HCT116 (cell line): ENCODE results near the gene GRIP2. TPM values are rescaled to one million over a fixed set of nuclear protein-coding genes. Genes with fewer than 3 reads are reported as not detected.
A peak's percentile ranks its signal among the peaks of the same experiment; 100 is the strongest.

ENCODE experiments used
- ATAC-seq: fragments of 200-7000 bp; cut with Tn5 transposase; 2 replicates; pipeline ENCODE4 v1.9.1; 2020; ENCODE audit warnings: mild to moderate bottlenecking, moderate library complexity
- BruUV-seq: library from RNA; stranded (reverse); fragments of 400-500 nt; replicated peaks from 2 replicates; lab custom pipeline; 2021; lab: Mats Ljungman, UMichigan
- CTCF ChIA-PET: fragments of 300-600 bp; sonication (Branson Sonifier 250); formaldehyde crosslinking; loops from one replicate; lab custom pipeline; 2021; ENCODE audit warnings: antibody characterized with exemption; lab: Charles Lee
- POLR2A ChIA-PET: fragments of 300-600, 350-600 bp; sonication (Branson Sonifier 250); formaldehyde crosslinking; loops from one replicate; lab custom pipeline; 2021; ENCODE audit warnings: antibody characterized with exemption; lab: Charles Lee
- RAD21 ChIA-PET, 2 experiments: fragments of 300-600 bp; sonication (Branson Sonifier 250); formaldehyde crosslinking; loops; one replicate each; lab custom pipeline; 2023; ENCODE audit warnings: low total read pairs in 2 of 2; ENCODE audit not compliant: uncharacterized antibody in 2 of 2, unreplicated experiment in 2 of 2, low non-redundant PET in 1 of 2; lab: Charles Lee
- DNase-seq: peaks from one replicate; pipeline ENCODE4 v3.0.0-alpha.2; 2010; ENCODE audit warnings: low read depth, low spot score
- H2AFZ ChIP-seq: fragments of 200-600 bp; shearing (Covaris generic), sonication (generic); 2 replicates; pipeline ENCODE4 v1.6.1; 2017; ENCODE audit warnings: low read depth, mixed run types, mixed read lengths, antibody characterized with exemption, low read length; ENCODE audit not compliant: poor library complexity, severe bottlenecking
- H3K27ac ChIP-seq: 2 replicates; pipeline ENCODE4 v1.5.1; 2012; ENCODE audit warnings: low read depth, low read length
- H3K27me3 ChIP-seq: fragments of 200-600 bp; sonication (generic); 2 replicates; pipeline ENCODE4 v1.6.1; 2016; ENCODE audit warnings: mixed run types, low read length, mixed read lengths; ENCODE audit not compliant: insufficient read depth
- H3K36me3 ChIP-seq, 2 experiments: fragments of 200-500 bp in 1 of 2; fragments of 200-600 bp in 1 of 2; sonication (Bioruptor generic) in 1 of 2; sonication (generic) in 1 of 2; 2 replicates each; pipeline versions ENCODE4 v1.5.1 to v1.6.1; 2014 to 2016; ENCODE audit warnings: low read length in 2 of 2, inconsistent platforms in 1 of 2, mixed read lengths in 1 of 2, mixed run types in 1 of 2; ENCODE audit not compliant: insufficient read depth in 2 of 2, control insufficient read depth in 1 of 2
- H3K4me1 ChIP-seq, 2 experiments: fragments of 200-600 bp in 1 of 2; sonication (generic) in 1 of 2; 2 replicates each; pipeline versions ENCODE4 v1.5.1 to v1.6.1; 2012 to 2017; ENCODE audit warnings: low read length in 2 of 2, inconsistent platforms in 1 of 2, mild to moderate bottlenecking in 1 of 2, mixed read lengths in 1 of 2, mixed run types in 1 of 2, moderate library complexity in 1 of 2; ENCODE audit not compliant: insufficient read depth in 2 of 2, control insufficient read depth in 1 of 2
- H3K4me2 ChIP-seq: fragments of 200-600 bp; sonication (generic); 2 replicates; pipeline ENCODE4 v1.6.1; 2017; ENCODE audit warnings: mixed run types, low read length, mixed read lengths
- H3K4me3 ChIP-seq, 2 experiments: fragments of 200-600 bp in 1 of 2; sonication (generic) in 1 of 2; replicated peaks in 1 of 2; 2 replicates each; pipeline ENCODE4 v1.5.1; 2011 to 2016; ENCODE audit warnings: low read length in 2 of 2, control low read depth in 1 of 2, low read depth in 1 of 2, mild to moderate bottlenecking in 1 of 2, mixed read lengths in 1 of 2, mixed run types in 1 of 2
- H3K79me2 ChIP-seq: fragments of 200-600 bp; sonication (generic); 2 replicates; pipeline ENCODE4 v1.6.1; 2017; ENCODE audit warnings: mild to moderate bottlenecking, mixed run types, low read length, moderate library complexity, mixed read lengths; ENCODE audit not compliant: insufficient read depth
- H3K9ac ChIP-seq: fragments of 200-600 bp; sonication (generic); 2 replicates; pipeline ENCODE4 v1.6.1; 2016; ENCODE audit warnings: low read length, mixed read lengths
- H3K9me2 ChIP-seq: fragments of 200-600 bp; sonication (generic), shearing (Covaris generic); 2 replicates; pipeline ENCODE4 v1.6.1; 2017; ENCODE audit warnings: mixed run types, mild to moderate bottlenecking, moderate library complexity; ENCODE audit not compliant: insufficient read depth
- H3K9me3 ChIP-seq, 2 experiments: fragments of 200-500 bp in 1 of 2; fragments of 200-600 bp in 1 of 2; sonication (Bioruptor generic) in 1 of 2; sonication (generic) in 1 of 2; 2 replicates each; pipeline ENCODE4 v1.6.1; 2014 to 2017; ENCODE audit warnings: low read length in 2 of 2, mixed read lengths in 2 of 2, inconsistent platforms in 1 of 2, low read depth in 1 of 2, mild to moderate bottlenecking in 1 of 2, mixed run types in 1 of 2, moderate library complexity in 1 of 2; ENCODE audit not compliant: control insufficient read depth in 1 of 2, insufficient read depth in 1 of 2
- H4K20me1 ChIP-seq: fragments of 200-600 bp; sonication (generic), shearing (Covaris generic); 2 replicates; pipeline ENCODE4 v1.6.1; 2017; ENCODE audit warnings: mixed run types, mild to moderate bottlenecking, moderate library complexity; ENCODE audit not compliant: insufficient read depth
- CBX3 ChIP-seq: IDR thresholded peaks from 2 replicates; pipeline ENCODE4 v1.6.1; 2012; ENCODE audit warnings: low read depth
- CEBPB ChIP-seq: IDR thresholded peaks from 2 replicates; pipeline ENCODE4 v1.6.1; 2012; ENCODE audit warnings: low read depth
- ELF1 ChIP-seq: IDR thresholded peaks from 2 replicates; pipeline ENCODE4 v1.6.1; 2012; ENCODE audit warnings: low read depth, borderline replicate concordance
- FOSL1 ChIP-seq: IDR thresholded peaks from 2 replicates; pipeline ENCODE4 v1.6.1; 2012; ENCODE audit warnings: low read depth
- JUND ChIP-seq: IDR thresholded peaks from 2 replicates; pipeline ENCODE4 v1.6.1; 2012
- POLR2A ChIP-seq: IDR thresholded peaks from 2 replicates; pipeline ENCODE4 v1.7.0; 2011; ENCODE audit warnings: borderline replicate concordance; ENCODE audit not compliant: insufficient read depth, insufficient read length; ENCODE audit errors: extremely low read depth
- POLR2AphosphoS5 ChIP-seq: IDR thresholded peaks from 2 replicates; pipeline ENCODE4 v1.6.1; 2011; ENCODE audit warnings: mild to moderate bottlenecking, low read depth, low read length, moderate library complexity
- RAD21 ChIP-seq: IDR thresholded peaks from 2 replicates; pipeline ENCODE4 v1.6.1; 2012; ENCODE audit warnings: low read depth, mild to moderate bottlenecking
- SIN3A ChIP-seq: IDR thresholded peaks from 2 replicates; pipeline ENCODE4 v1.6.1; 2012; ENCODE audit warnings: low read depth
- SP1 ChIP-seq: IDR thresholded peaks from 2 replicates; pipeline ENCODE4 v1.6.1; 2012; ENCODE audit warnings: low read depth
- YY1 ChIP-seq: IDR thresholded peaks from 2 replicates; pipeline ENCODE4 v1.6.1; 2011; ENCODE audit warnings: low read length, low read depth, moderate library complexity, mild to moderate bottlenecking; ENCODE audit not compliant: insufficient replicate concordance; ENCODE audit errors: extremely low read depth
- ZBTB33 ChIP-seq: IDR thresholded peaks from 2 replicates; pipeline ENCODE4 v1.6.1; 2011; ENCODE audit warnings: mild to moderate bottlenecking, low read length, moderate library complexity; ENCODE audit not compliant: insufficient replicate concordance; ENCODE audit errors: extremely low read depth
- ZNF274 ChIP-seq: fragments of 200-500 bp; sonication (Bioruptor generic); IDR thresholded peaks from 2 replicates; pipeline ENCODE4 v1.6.1; 2014; ENCODE audit warnings: mild to moderate bottlenecking, low read depth, low read length, inconsistent platforms
- intact Hi-C: fragments of 100-400 bp; cut with micrococcal nuclease; formaldehyde crosslinking; loops from 2 replicates; pipeline ENCODE4 v1.10.0; 2022
- total RNA-seq: library from RNA; stranded (reverse); gene quantifications from one replicate; pipeline ENCODE4 v1.2.1, GENCODE V29; 2021; ENCODE audit not compliant: unreplicated experiment

Gene GRIP2
- total RNA-seq, 1 experiment from 2014 or later = 0.34 TPM

- no peaks in the 10 kb centered on the region for H3K79me2 ChIP-seq
- POLR2A ChIA-PET = no interaction called here
- TF ChIP-seq CEBPB = no peak
- no peak for TF ChIP-seq POLR2A
- no peak for TF ChIP-seq RAD21
- no peak for TF ChIP-seq SIN3A
- no peak for TF ChIP-seq ZBTB33
- TF ChIP-seq ZNF274 = no peak
- TF ChIP-seq POLR2AphosphoS5 = no peak
- no peak for TF ChIP-seq FOSL1
- no peak for TF ChIP-seq CBX3
- no peak for TF ChIP-seq ELF1
- no peak for TF ChIP-seq YY1
- TF ChIP-seq SP1 = no peak
- no peak for TF ChIP-seq JUND
- TF ChIP-seq, all 23 proteins: peak for 0
- Histone ChIP-seq H3K36me3 (no peaks in the 10 kb centered on the region), H3K9ac (no peak overlapping the region), H3K4me1 (no peaks in the 10 kb centered on the region), H3K4me2 (no peak overlapping the region), H3K27ac (no peak overlapping the region), H3K9me3 (no peaks in the 10 kb centered on the region), H4K20me1 (no peaks in the 10 kb centered on the region), H3K9me2 (no peaks in the 10 kb centered on the region), H3K4me3 (no peak overlapping the region), H2AFZ (no peak overlapping the region), H3K27me3 (no peaks in the 10 kb centered on the region; the same call in 1 of the 2 replicates)
- ATAC-seq (peak; percentile 55), DNase-seq (no peak)
- CTCF ChIA-PET = interaction anchor here (1.7 kb wide), 1 partner anchor 17 kb away, joined by 3 read pairs; no protein-coding TSS in a partner anchor
- BruUV-seq = no TSS peak
- RAD21 ChIA-PET = no interaction called here
- intact Hi-C loops = no loop called here
These were observed 25.9 kb upstream of the GRIP2 start for GRCh38 chr3:14565868-14566588.
